Endothelial cell of umbilical vein (primary cell): ENCODE data around the gene KLF13. TPM values are rescaled to one million over a fixed set of nuclear protein-coding genes. Genes with fewer than 3 reads are reported as not detected.

Experiments used
- BruUV-seq: library from RNA; stranded (reverse); fragments of 400-500 nt; replicated peaks from 2 replicates; lab custom pipeline; 2021; lab: Mats Ljungman, UMichigan
- CTCF ChIA-PET: fragments of 300-600, 350-600 bp; sonication (Branson Sonifier 250); formaldehyde crosslinking; loops from one replicate; lab custom pipeline; 2021; ENCODE audit warnings: antibody characterized with exemption, inconsistent platforms; lab: Charles Lee
- POLR2A ChIA-PET: fragments of 300-600, 350-600 bp; sonication (Branson Sonifier 250); formaldehyde crosslinking; loops from one replicate; lab custom pipeline; 2021; ENCODE audit warnings: antibody characterized with exemption, inconsistent platforms; lab: Charles Lee
- DNase-seq: peaks from one replicate; pipeline ENCODE4 v3.0.0-alpha.2; 2011; ENCODE audit warnings: low read depth, low spot score
- FAIRE-seq: peaks from 2 replicates; lab custom pipeline; 2011; peaks lifted over from hg19 to GRCh38; lab: Jason Lieb, UNC
- H2AFZ ChIP-seq: 2 replicates; pipeline ENCODE4 v1.6.0; 2012; ENCODE audit warnings: low read depth, low read length, control low read depth, inconsistent platforms
- H3K27ac ChIP-seq: 2 replicates; pipeline ENCODE4 v1.5.1; 2011; ENCODE audit warnings: low read depth, mild to moderate bottlenecking, control low read depth, low read length, moderate library complexity; ENCODE audit not compliant: insufficient read depth
- H3K27me3 ChIP-seq, 2 experiments: 2 replicates each; pipeline versions ENCODE4 v1.6.0 to v1.6.1; 2011; ENCODE audit warnings: low read length in 2 of 2, mixed read lengths in 1 of 2; ENCODE audit not compliant: control insufficient read depth in 2 of 2, insufficient read depth in 2 of 2
- H3K36me3 ChIP-seq, 2 experiments: 2 replicates in 1 of 2; 3 replicates in 1 of 2; pipeline ENCODE4 v1.5.1; 2011; ENCODE audit warnings: low read length in 2 of 2, mild to moderate bottlenecking in 1 of 2, moderate library complexity in 1 of 2; ENCODE audit not compliant: control insufficient read depth in 2 of 2, insufficient read depth in 2 of 2; ENCODE audit errors: extremely low read depth in 1 of 2
- H3K4me1 ChIP-seq: 3 replicates; pipeline ENCODE4 v1.5.1; 2011; ENCODE audit warnings: mild to moderate bottlenecking, low read length; ENCODE audit not compliant: control insufficient read depth, insufficient read depth; ENCODE audit errors: extremely low read depth
- H3K4me2 ChIP-seq: 2 replicates; pipeline ENCODE4 v1.6.1; 2011; ENCODE audit warnings: low read length, control low read depth, mixed read lengths; ENCODE audit not compliant: insufficient read depth
- H3K4me3 ChIP-seq, 3 experiments: fragments of 200-600 bp in 1 of 3; sonication (generic), shearing (Covaris generic) in 1 of 3; replicated peaks in 1 of 3; 2 replicates each; pipeline ENCODE4 v1.5.1; 2011 to 2016; ENCODE audit warnings: control low read depth in 3 of 3, low read length in 3 of 3, mild to moderate bottlenecking in 2 of 3, inconsistent platforms in 1 of 3, low read depth in 1 of 3, moderate library complexity in 1 of 3; ENCODE audit not compliant: insufficient read depth in 1 of 3
- H3K79me2 ChIP-seq: 2 replicates; pipeline ENCODE4 v1.6.0; 2012; ENCODE audit warnings: low read length, inconsistent platforms; ENCODE audit not compliant: control insufficient read depth, insufficient read depth
- H3K9ac ChIP-seq: replicated peaks from 2 replicates; pipeline ENCODE3; 2011; ENCODE audit warnings: low read length, control low read depth; ENCODE audit not compliant: insufficient read depth; ENCODE audit errors: extremely low read depth
- H3K9me1 ChIP-seq: replicated peaks from 3 replicates; pipeline ENCODE4 v1.6.0; 2011; ENCODE audit warnings: mild to moderate bottlenecking, low read length; ENCODE audit not compliant: control insufficient read depth, insufficient read depth; ENCODE audit errors: extremely low read depth
- H3K9me3 ChIP-seq: replicated peaks from 2 replicates; pipeline ENCODE4 v1.5.1; 2012; ENCODE audit warnings: low read length, inconsistent platforms; ENCODE audit not compliant: control insufficient read depth, insufficient read depth
- H4K20me1 ChIP-seq: replicated peaks from 2 replicates; pipeline ENCODE3; 2011; ENCODE audit warnings: mild to moderate bottlenecking, low read length; ENCODE audit not compliant: control insufficient read depth, insufficient read depth; ENCODE audit errors: extremely low read depth
- CTCF ChIP-seq, 2 donors: IDR thresholded peaks; 1 replicate in 1 of 2; 2 replicates in 1 of 2; pipeline ENCODE4 v1.5.1; 2011; ENCODE audit warnings: low read length in 2 of 2, mild to moderate bottlenecking in 2 of 2, moderate library complexity in 2 of 2, control low read depth in 1 of 2, inconsistent platforms in 1 of 2, low read depth in 1 of 2; ENCODE audit not compliant: insufficient read depth in 1 of 2; ENCODE audit errors: extremely low read depth in 1 of 2
- FOS ChIP-seq: IDR thresholded peaks from 2 replicates; pipeline ENCODE4 v1.6.1; 2011; ENCODE audit warnings: mild to moderate bottlenecking, low read length, moderate library complexity, borderline replicate concordance; ENCODE audit not compliant: insufficient read depth
- GATA2 ChIP-seq: IDR thresholded peaks from 2 replicates; pipeline ENCODE4 v1.7.0; 2011; ENCODE audit warnings: low read depth, mild to moderate bottlenecking, moderate library complexity, mixed read lengths, low read length; ENCODE audit not compliant: insufficient read length, insufficient read depth
- JUN ChIP-seq: IDR thresholded peaks from 2 replicates; pipeline ENCODE4 v1.6.1; 2011; ENCODE audit warnings: borderline replicate concordance, low read depth; ENCODE audit not compliant: insufficient read length, insufficient read depth
- MYC ChIP-seq: IDR thresholded peaks from one replicate; pipeline ENCODE4 v1.6.1; 2011; ENCODE audit warnings: mild to moderate bottlenecking, low read depth, low read length
- POLR2A ChIP-seq: IDR thresholded peaks from 2 replicates; pipeline ENCODE4 v1.6.1; 2012; ENCODE audit warnings: low read depth, mild to moderate bottlenecking, control low read depth, low read length
- POLR2AphosphoS5 ChIP-seq: IDR thresholded peaks from 2 replicates; pipeline ENCODE4 v1.6.1; 2012; ENCODE audit warnings: low read depth, mild to moderate bottlenecking, control low read depth, low read length, moderate library complexity; ENCODE audit not compliant: insufficient read depth
- dilution Hi-C: fragments of 300-500 bp; cut with MboI; formaldehyde crosslinking; loops from one replicate; pipeline ENCODE4 v1.15.0; 2019; ENCODE audit warnings: low sequenced_read_pairs; ENCODE audit not compliant: extremely low pct_ligation_motif_present
- intact Hi-C: fragments of 100-400 bp; cut with micrococcal nuclease; formaldehyde crosslinking; loops from one replicate; pipeline ENCODE4 v1.10.0; 2022
- polyA plus RNA-seq, 4 experiments: library from polyadenylated mRNA; depleted of rRNA in 3 of 4; stranded (reverse) in 3 of 4; unstranded in 1 of 4; fragments of >200 nt; gene quantifications; 2 replicates each; pipeline versions ENCODE4 v1.2.1 to v1.2.3, GENCODE V29; 2011 to 2012; ENCODE audit warnings: missing spikeins in 1 of 4
- total RNA-seq: library from RNA; stranded (reverse); gene quantifications from 2 replicates; pipeline ENCODE4 v1.2.3, GENCODE V29; 2021
- TF ChIP-seq, protein P1 (sequence below): IDR thresholded peaks from 2 replicates; pipeline ENCODE4 v1.6.1; 2011; ENCODE audit not compliant: insufficient read depth, insufficient read length

Gene KLF13
- total and polyA plus RNA-seq, 2 donors (not counting 3 experiments of a cell fraction or from before 2014, with no cell fraction given), result 10.1 to 31.9 TPM

DNA sequence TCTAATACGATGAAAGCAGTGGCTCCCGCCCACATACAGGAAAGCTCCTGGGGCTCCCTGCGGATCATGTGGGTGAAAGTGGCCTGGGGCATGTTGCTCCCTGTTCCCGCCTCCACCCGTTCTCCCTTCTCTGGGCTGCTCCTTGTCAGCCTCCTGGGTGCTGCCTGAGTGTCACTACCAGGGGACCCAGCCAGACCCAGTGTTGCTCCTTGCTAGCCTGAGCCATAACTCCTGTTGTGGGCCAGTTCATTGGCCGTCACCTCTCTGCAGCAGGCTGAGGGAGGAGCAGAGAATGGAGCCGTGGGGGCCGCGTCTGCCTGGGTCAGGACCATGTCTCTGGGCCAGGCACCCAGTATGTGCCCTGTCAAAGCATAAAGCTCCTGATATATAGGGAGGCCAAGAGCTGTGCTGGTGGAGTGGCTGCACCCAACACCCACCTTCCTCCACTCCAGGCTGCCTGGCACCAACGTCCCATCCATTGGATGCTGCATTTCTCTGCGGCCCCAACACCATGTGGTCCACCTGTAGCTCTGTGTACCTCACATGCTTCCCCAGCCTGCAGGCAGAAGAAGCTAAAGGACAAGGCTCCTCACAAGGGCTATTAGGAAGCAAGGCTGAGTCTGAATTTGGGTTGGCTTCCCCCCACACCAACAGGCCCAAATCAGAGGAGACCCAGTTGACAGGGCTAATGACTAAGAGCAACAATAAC lies 40.5 kb downstream of the KLF13 start:
- Histone ChIP-seq H3K36me3 (no peaks in the 10 kb centered on the region), H3K4me2 (no peak overlapping the region), H3K27ac (no peak overlapping the region), H3K4me3 (no peak overlapping the region), H4K20me1 (no peaks in the 10 kb centered on the region), H3K27me3 (no peaks in the 10 kb centered on the region), H3K4me1 (no peaks in the 10 kb centered on the region), H3K9me1 (no peaks in the 10 kb centered on the region), H3K79me2 (peaks cover 3% of the 10 kb centered on the region), H3K9ac (no peak overlapping the region), H3K9me3 (no peaks in the 10 kb centered on the region), H2AFZ (no peak overlapping the region)
- DNase-seq (no peak), FAIRE-seq (no peak)
- no TSS peak for BruUV-seq
- ChIA-PET CTCF (interaction anchor here (0.9 to 2.9 kb wide), 7 partner anchors 14 to 147 kb away, joined by 3 to 12 read pairs (median 4); no protein-coding TSS in a partner anchor), POLR2A (no interaction called here)
- TF ChIP-seq, protein P1, sequence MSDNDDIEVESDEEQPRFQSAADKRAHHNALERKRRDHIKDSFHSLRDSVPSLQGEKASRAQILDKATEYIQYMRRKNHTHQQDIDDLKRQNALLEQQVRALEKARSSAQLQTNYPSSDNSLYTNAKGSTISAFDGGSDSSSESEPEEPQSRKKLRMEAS, result no peak
- TF ChIP-seq POLR2A, result no peak
- TF ChIP-seq CTCF (IDR thresholded peaks at IDR 0.05; ENCODE audit: extremely low read depth in 1 of 2, insufficient read depth in 1 of 2, low read depth in 1 of 2, low read length in 2 of 2), result no peak
- TF ChIP-seq GATA2, result no peak
- no peak for TF ChIP-seq JUN
- TF ChIP-seq FOS, result no peak
- no peak for TF ChIP-seq MYC
- TF ChIP-seq POLR2AphosphoS5, result no peak
- intact Hi-C loops (loop anchor here (5.0 kb wide), 1 partner anchor 40 kb away; the partner anchor contains the start of gene KLF13), dilution Hi-C loops (no loop called here)
